SK-N-SH (cell line): ENCODE measurements around the gene SNX22. TPM values are rescaled to one million over a fixed set of nuclear protein-coding genes. Genes with fewer than 3 reads are reported as not detected.

Experiments used
- CTCF ChIA-PET: fragments of 300-600, 350-600 bp; formaldehyde crosslinking; extraction: SDS; loops from one replicate; lab custom pipeline; 2021; lab: Yijun Ruan, JAX
- POLR2A ChIA-PET: fragments of 350-600 bp; sonication (Branson Sonifier 250); formaldehyde crosslinking; extraction: SDS; loops from one replicate; lab custom pipeline; 2020; ENCODE audit warnings: antibody characterized with exemption, inconsistent platforms; lab: Yijun Ruan, JAX
- DNase-seq: peaks from one replicate; pipeline ENCODE4 v3.0.0; 2012
- H2AFZ ChIP-seq: fragments of 200-600 bp; sonication (generic); 2 replicates; pipeline ENCODE4 v1.8.1; 2016; ENCODE audit warnings: antibody characterized with exemption, mild to moderate bottlenecking, low read depth
- H3F3A ChIP-seq: fragments of 200-600 bp; sonication (generic); replicated peaks from 2 replicates; pipeline ENCODE3; 2016; ENCODE audit warnings: antibody characterized with exemption, mild to moderate bottlenecking; ENCODE audit not compliant: insufficient read depth
- H3K27ac ChIP-seq, 2 experiments: fragments of 200-500 bp in 1 of 2; fragments of 200-600 bp in 1 of 2; sonication (Bioruptor generic) in 1 of 2; sonication (generic), shearing (Covaris generic) in 1 of 2; 2 replicates each; pipeline versions ENCODE4 v1.5.1 to v1.6.1; 2014 to 2016; ENCODE audit warnings: low read depth in 2 of 2, inconsistent platforms in 1 of 2, low read length in 1 of 2, mild to moderate bottlenecking in 1 of 2, mixed read lengths in 1 of 2
- H3K27me3 ChIP-seq: fragments of 200-600 bp; sonication (generic), shearing (Covaris generic); 2 replicates; pipeline ENCODE4 v1.6.1; 2016; ENCODE audit warnings: mixed run types; ENCODE audit not compliant: insufficient read depth
- H3K36me3 ChIP-seq, 2 experiments: fragments of 200-500 bp in 1 of 2; fragments of 200-600 bp in 1 of 2; sonication (Bioruptor generic) in 1 of 2; sonication (generic) in 1 of 2; replicated peaks in 1 of 2; 2 replicates each; pipeline versions ENCODE3 to v1.5.1; 2014 to 2016; ENCODE audit warnings: low read length in 1 of 2, mild to moderate bottlenecking in 1 of 2; ENCODE audit not compliant: insufficient read depth in 2 of 2, control insufficient read depth in 1 of 2
- H3K4me1 ChIP-seq, 2 experiments: fragments of 200-500 bp in 1 of 2; fragments of 200-600 bp in 1 of 2; sonication (Bioruptor generic) in 1 of 2; sonication (generic), shearing (Covaris generic) in 1 of 2; 2 replicates each; pipeline versions ENCODE4 v1.5.1 to v1.6.1; 2014 to 2016; ENCODE audit warnings: low read depth in 1 of 2, low read length in 1 of 2, mixed run types in 1 of 2; ENCODE audit not compliant: insufficient read depth in 2 of 2, control insufficient read depth in 1 of 2
- H3K4me2 ChIP-seq: fragments of 200-600 bp; sonication (generic), shearing (Covaris generic); 2 replicates; pipeline ENCODE4 v1.6.1; 2017; ENCODE audit warnings: mixed run types
- H3K4me3 ChIP-seq, 2 experiments: fragments of 200-500 bp in 1 of 2; fragments of 200-600 bp in 1 of 2; sonication (Bioruptor generic) in 1 of 2; sonication (generic), shearing (Covaris generic) in 1 of 2; 2 replicates each; pipeline versions ENCODE4 v1.5.1 to v1.8.1; 2014 to 2016; ENCODE audit warnings: low read depth in 2 of 2, inconsistent platforms in 1 of 2, low read length in 1 of 2, mild to moderate bottlenecking in 1 of 2, mixed read lengths in 1 of 2, moderate library complexity in 1 of 2
- H3K79me2 ChIP-seq: fragments of 200-600 bp; sonication (generic); 2 replicates; pipeline ENCODE4 v1.8.1; 2017; ENCODE audit warnings: mild to moderate bottlenecking; ENCODE audit not compliant: insufficient read depth
- H3K9ac ChIP-seq: fragments of 200-600 bp; sonication (generic); 2 replicates; pipeline ENCODE4 v1.6.1; 2017; ENCODE audit warnings: mixed run types
- H3K9me2 ChIP-seq: fragments of 200-600 bp; sonication (generic); 2 replicates; pipeline ENCODE4 v1.6.1; 2017; ENCODE audit warnings: mixed run types
- H3K9me3 ChIP-seq: fragments of 200-600 bp; sonication (generic); 2 replicates; pipeline ENCODE4 v1.6.1; 2017; ENCODE audit warnings: mixed run types, mild to moderate bottlenecking, moderate library complexity
- H4K20me1 ChIP-seq: fragments of 200-600 bp; sonication (generic); 2 replicates; pipeline ENCODE4 v1.6.1; 2017; ENCODE audit warnings: mild to moderate bottlenecking, mixed run types; ENCODE audit not compliant: insufficient read depth
- EZH2phosphoT487 ChIP-seq: fragments of 200-600 bp; sonication (generic); IDR thresholded peaks from 2 replicates; pipeline ENCODE4 v1.6.1; 2017; ENCODE audit warnings: low read depth, mixed run types, mild to moderate bottlenecking, antibody characterized with exemption, moderate library complexity, borderline replicate concordance
- FOXJ3 ChIP-seq: sonication (generic); formaldehyde crosslinking; IDR thresholded peaks from 2 replicates; pipeline ENCODE4 v1.5.1; 2020; ENCODE audit warnings: mild to moderate bottlenecking, missing genetic modification reagents
- FOXM1 ChIP-seq: IDR thresholded peaks from 2 replicates; pipeline ENCODE4 v1.4.0; 2012; ENCODE audit warnings: low read depth, mild to moderate bottlenecking
- GATA2 ChIP-seq: sonication (generic); formaldehyde crosslinking; IDR thresholded peaks from 2 replicates; pipeline ENCODE4 v1.5.0; 2020; ENCODE audit warnings: mild to moderate bottlenecking, missing genetic modification reagents
- PBX3 ChIP-seq: IDR thresholded peaks from 2 replicates; pipeline ENCODE4; 2012
- RXRA ChIP-seq: IDR thresholded peaks from 2 replicates; pipeline ENCODE4 v1.4.0; 2012; ENCODE audit warnings: low read depth, mild to moderate bottlenecking, borderline replicate concordance
- SIN3A ChIP-seq: IDR thresholded peaks from 2 replicates; pipeline ENCODE4 v1.6.1; 2012; ENCODE audit warnings: low read depth, mild to moderate bottlenecking, low read length, moderate library complexity, borderline replicate concordance
- TEAD4 ChIP-seq: IDR thresholded peaks from 2 replicates; pipeline ENCODE4 v1.4.0; 2012; ENCODE audit warnings: mild to moderate bottlenecking, borderline replicate concordance; ENCODE audit not compliant: insufficient read depth
- USF1 ChIP-seq: IDR thresholded peaks from 2 replicates; pipeline ENCODE4 v1.4.0; 2012; ENCODE audit warnings: low read depth, borderline replicate concordance
- USF2 ChIP-seq: fragments of 150-350 bp; IDR thresholded peaks from 2 replicates; pipeline ENCODE4 v1.6.1; 2017; ENCODE audit warnings: antibody characterized with exemption, low read length, low read depth, borderline replicate concordance
- YY1 ChIP-seq: IDR thresholded peaks from 2 replicates; pipeline ENCODE4 v1.4.0; 2012; ENCODE audit warnings: low read depth, mild to moderate bottlenecking
- ZBTB33 ChIP-seq: IDR thresholded peaks from 2 replicates; pipeline ENCODE4 v1.4.0; 2012; ENCODE audit warnings: low read depth, borderline replicate concordance
- WGBS: methylation state at CpG from one replicate; pipeline ENCODE4 v1.1.6; 2017; ENCODE audit warnings: low lambda C conversion rate; 5-methylcytosine and 5-hydroxymethylcytosine counted together
- polyA plus RNA-seq, 3 experiments: library from polyadenylated mRNA; depleted of rRNA; stranded (reverse); fragments of >200 nt; gene quantifications; 2 replicates each; pipeline ENCODE4 v1.2.3, GENCODE V29; 2012

The SNX22 gene
- polyA plus RNA-seq, 1 of the 3 experiments (the other 2 are of a cell fraction): 0.94 TPM

GRCh38 chr15:64136347-64136746 lies 15.2 kb upstream of the SNX22 start:
- H3F3A ChIP-seq: no peaks in the 10 kb centered on the region
- no peak overlapping the region for H3K9ac ChIP-seq
- POLR2A ChIA-PET: no interaction called here
- H3K9me2 ChIP-seq: no peaks in the 10 kb centered on the region
- WGBS: 97% methylated on average over 7 of the region's 7 CpGs
- no peak for TF ChIP-seq EZH2phosphoT487
- TF ChIP-seq SIN3A: no peak
- no peak for TF ChIP-seq YY1
- no peak for TF ChIP-seq USF2
- TF ChIP-seq FOXM1: no peak
- no peak for TF ChIP-seq PBX3
- TF ChIP-seq RXRA: no peak
- TF ChIP-seq ZBTB33: no peak
- TF ChIP-seq FOXJ3 (CRISPR knock-in tag): no peak
- TF ChIP-seq GATA2 (CRISPR knock-in tag): no peak
- no peak for TF ChIP-seq TEAD4
- no peak for TF ChIP-seq USF1
- H3K27me3 ChIP-seq: no peaks in the 10 kb centered on the region
- no peak overlapping the region for H2AFZ ChIP-seq
- no peak overlapping the region for H3K4me2 ChIP-seq
- no peaks in the 10 kb centered on the region for H4K20me1 ChIP-seq
- H3K79me2 ChIP-seq: no peaks in the 10 kb centered on the region
- H3K4me1 ChIP-seq: peaks cover 0 to 4% of the 10 kb centered on the region in 2 experiments; a peak in 1 of 4 replicates
- H3K9me3 ChIP-seq: no peaks in the 10 kb centered on the region
- peaks cover 23 to 71% of the 10 kb centered on the region in 2 experiments for H3K36me3 ChIP-seq
- H3K4me3 ChIP-seq: no peak overlapping the region
- no peak for DNase-seq
- CTCF ChIA-PET: interaction anchor here (1.8 to 6.2 kb wide), 2 partner anchors 17 kb away, joined by 6 to 25 read pairs; no protein-coding TSS in a partner anchor
- no peak overlapping the region for H3K27ac ChIP-seq
